GM19372 (cell line): Measurements from ENCODE around the gene NFKBIA.
"Not testable (repeated sequence)": the region's sequence is repeated elsewhere in the genome, so short reads cannot be mapped to it uniquely, and the experiment has no call there.

Experiments used
- ATAC-seq: cut with Tn5 transposase; IDR thresholded peaks from one replicate; pipeline ENCODE4 v1.9.1; 2021; ENCODE audit warnings: mild to moderate bottlenecking, low read depth, moderate library complexity; ENCODE audit not compliant: unreplicated experiment

NFKBIA gene

DNA sequence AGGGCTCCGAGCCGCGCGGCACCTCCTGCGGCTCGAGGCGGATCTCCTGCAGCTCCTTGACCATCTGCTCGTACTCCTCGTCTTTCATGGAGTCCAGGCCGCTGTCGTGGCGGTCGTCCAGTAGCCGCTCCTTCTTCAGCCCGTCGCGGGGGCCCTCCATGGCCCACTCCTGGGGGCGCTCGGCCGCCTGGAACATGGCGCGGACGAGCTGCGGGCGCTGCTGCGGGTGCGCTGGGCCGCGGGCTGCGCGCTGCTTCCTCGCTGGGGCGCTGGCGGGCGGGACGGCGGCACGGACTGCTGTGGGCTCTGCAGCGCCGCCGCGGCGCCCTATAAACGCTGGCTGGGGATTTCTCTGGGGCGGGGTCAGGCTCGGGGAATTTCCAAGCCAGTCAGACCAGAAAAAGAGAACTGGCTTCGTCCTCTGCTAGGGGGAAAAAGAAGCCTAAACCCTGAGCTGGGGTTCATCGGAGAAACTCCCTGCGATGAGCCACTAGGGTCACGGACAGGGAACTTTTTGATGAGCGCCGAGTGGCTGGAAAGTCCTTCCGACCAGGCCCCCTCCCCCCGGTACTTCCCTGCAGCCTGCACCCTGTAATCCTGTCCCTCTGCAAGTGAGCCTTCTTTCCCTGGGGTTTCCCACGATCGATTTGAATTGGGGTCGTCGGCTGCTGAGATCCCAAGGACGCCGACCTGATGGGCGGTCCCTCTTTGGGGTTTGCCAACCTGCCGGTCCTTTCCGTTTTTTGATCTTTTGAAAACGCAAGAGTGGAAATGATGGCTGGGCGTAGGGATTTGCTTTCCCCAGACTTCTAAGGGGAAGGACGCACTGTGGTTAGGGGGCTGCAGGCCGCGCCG is at the start of gene NFKBIA:
Gene NFKBIA, minus strand, starts transcription at position 301 of the 855 bp plus-strand sequence. Its CDS starts 105 bp downstream, at position 196.
- peak; percentile 49 for ATAC-seq

- ATAC-seq, result no peak
Measured at GRCh38 chr14:35446450-35446849, 41.9 kb upstream of the NFKBIA start.

DNA sequence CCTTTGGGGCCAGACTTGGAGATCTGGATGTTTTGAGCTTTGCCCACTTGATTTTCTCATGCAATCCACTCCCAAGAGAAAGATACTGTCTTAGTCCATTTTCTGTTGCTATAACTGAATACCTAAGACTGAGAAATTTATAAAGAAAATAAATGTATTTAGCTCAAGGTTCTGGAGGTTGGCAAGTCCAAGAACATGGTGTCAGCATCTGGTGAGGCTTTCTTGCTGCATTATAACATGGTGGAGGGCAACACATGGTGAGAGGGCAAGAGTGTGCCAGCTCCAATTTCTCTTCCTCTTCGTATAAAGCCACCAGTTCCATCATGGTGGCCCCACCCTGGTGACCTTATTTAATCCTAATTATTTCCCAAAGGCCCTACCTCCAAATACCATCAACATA is 39.6 kb upstream of the NFKBIA start:
- ATAC-seq, result no peak

- ATAC-seq, result no peak
Measured at GRCh38 chr14:35441160-35441559, 36.6 kb upstream of the NFKBIA start.

DNA sequence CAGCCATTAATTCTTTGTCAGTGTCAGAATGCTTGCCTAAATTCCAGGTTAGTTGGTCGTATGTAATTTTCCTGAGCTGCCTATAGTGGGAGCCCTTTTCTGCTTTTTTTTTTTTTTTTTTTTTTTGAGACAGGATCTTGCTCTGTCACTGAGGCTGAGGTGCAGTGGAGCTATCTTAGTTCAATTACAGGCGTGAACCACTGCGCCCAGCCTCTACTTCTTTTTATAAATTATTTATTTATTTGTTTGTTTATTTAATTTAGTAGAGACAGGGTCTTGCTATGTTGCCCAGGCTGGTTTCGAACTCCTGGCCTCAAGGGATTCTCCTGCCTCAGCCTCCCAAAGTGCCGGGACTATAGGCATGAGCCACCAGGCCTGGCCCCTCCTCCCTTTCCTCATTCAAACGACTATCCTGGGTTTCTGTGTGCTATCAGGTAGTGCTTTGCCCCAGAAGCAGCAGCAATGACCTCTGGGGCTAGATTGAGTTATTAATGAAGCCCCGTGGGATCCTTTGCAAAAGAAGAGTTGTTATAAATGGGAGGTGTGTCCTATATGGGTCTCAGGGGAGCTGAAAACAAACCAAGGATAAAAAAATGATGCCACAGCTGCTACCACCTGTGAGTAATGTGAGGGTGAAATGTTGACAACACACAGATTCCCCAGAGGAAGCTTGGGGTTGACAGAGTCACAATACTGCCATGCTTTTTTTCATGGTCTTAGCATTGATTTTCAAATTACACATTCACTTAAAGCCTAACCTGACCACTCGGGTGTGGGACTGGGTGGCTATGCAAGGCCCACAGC is 34.6 kb upstream of the NFKBIA start:
- no peak for ATAC-seq

GRCh38 chr14:35438492-35438891 is 33.9 kb upstream of the NFKBIA start:
- not testable (repeated sequence) for ATAC-seq

DNA sequence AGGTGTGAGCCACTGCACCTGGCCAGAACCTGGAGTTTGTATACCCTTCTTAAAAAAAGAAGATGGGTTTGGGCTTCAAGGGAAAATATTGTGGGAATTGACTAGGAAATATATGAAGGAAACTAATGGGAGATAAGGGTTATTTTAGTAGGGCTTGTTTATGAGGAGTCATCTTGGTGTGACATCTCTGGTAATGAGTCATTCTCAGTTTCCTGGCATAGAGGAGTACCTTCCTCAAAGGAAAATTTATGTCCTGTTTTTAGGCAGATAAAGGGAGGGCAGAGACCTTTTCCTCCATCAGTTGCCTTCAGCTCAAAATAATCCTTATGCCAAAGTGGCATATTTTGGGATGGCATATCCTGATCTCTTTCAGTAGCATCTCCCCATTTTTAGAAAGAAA is 30.6 kb upstream of the NFKBIA start:
- ATAC-seq, result no peak

GRCh38 chr14:35433826-35434225 is 29.3 kb upstream of the NFKBIA start:
- no peak for ATAC-seq

- ATAC-seq, result no peak
Measured at GRCh38 chr14:35430459-35431199, 26.1 kb upstream of the NFKBIA start.

- no peak for ATAC-seq
Measured at GRCh38 chr14:35429951-35430350, 25.4 kb upstream of the NFKBIA start.

- no peak for ATAC-seq
Measured at GRCh38 chr14:35425850-35426249, 21.3 kb upstream of the NFKBIA start.

DNA sequence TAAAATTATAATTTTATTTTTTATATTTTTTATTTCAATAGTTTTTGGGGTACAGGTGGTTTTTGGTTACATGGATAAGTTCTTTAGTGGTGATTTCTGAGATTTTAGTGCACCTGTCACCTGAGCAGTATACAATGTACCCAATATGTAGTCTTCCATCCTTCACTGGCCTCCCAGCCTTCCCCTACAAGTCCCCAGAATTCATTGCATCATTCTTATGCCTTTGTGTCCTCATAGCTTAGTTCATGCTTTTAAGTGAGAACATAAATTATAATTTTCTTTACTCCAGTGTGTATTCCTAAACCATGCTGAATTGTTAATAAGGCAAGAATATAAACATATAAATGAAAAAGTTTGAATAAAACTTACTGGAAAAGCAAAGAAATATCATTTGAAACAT is 19.1 kb upstream of the NFKBIA start:
- ATAC-seq, result no peak

DNA sequence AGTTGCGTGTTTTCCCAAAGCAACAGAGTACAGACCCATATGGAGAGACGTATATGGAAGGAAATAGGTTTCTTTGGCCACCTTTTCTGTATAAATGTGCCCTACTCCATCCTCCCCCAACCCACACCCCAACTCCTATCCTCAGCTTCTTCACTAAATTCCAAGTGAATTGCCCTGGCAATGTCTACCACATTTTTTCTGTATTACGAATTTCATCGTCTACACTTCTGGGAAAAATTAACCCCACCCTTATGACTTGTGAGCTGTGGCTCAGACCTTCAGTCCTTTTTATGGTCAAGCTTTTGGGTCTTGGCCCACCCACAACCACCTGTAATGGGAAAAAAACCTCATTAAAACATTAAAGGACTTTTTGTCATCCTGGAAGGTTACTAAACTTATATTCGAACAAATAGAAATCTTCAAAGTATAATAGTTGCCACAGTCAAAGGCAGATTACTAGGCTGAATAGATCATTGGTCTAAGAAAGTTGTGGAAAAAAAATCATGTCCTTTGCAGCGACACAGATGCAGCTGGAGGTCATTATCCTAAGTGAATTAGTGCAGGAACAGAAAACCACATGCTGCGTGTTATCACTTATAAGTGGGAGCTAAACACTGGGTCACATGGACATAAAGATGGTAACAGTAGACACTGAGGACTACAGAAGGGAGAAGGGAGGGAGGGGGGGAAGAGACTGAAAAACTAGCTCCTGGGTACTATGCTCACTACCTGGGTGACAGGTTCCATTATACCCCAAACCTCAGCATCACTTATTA is 15.7 kb upstream of the NFKBIA start:
- no peak for ATAC-seq

- ATAC-seq, result no peak
Measured at GRCh38 chr14:35419429-35419841, 14.9 kb upstream of the NFKBIA start.

- ATAC-seq, result no peak
Measured at GRCh38 chr14:35418093-35418492, 13.5 kb upstream of the NFKBIA start.

DNA sequence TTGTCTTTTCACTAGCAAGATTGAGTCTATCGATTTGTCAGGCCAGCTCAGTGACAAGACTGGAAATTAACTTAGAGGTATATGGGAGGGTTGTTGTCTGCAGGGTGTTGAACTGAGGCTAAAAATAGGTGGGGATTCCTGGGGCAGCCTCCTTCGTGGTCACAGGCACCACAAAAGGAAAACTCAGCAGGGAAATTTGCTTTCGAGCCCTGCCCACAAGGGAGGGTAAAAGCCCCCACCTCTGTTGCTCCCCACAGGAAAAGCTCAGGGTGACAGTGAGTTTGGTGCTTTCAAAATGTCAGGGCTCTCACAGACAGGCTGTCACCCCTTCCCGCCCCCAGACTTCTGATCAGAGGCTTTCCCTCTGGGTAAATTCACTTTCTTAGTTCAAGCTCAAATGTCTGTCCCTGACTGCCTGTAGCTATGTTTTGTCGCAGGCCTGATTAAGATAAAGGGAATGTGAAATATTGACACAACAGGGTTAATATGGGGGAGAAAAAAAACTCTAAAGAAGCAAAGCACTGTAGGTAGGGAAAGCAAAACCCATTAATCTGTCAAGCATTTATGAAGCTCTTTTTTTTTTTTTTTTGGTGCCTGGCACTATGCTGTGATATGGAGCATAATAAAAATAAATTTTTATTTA is 11.7 kb upstream of the NFKBIA start:
- peak; percentile 38 for ATAC-seq

- no peak for ATAC-seq
Measured at GRCh38 chr14:35414365-35414764, 9.8 kb upstream of the NFKBIA start.

- ATAC-seq, result no peak
Measured at GRCh38 chr14:35412272-35413056, 7.9 kb upstream of the NFKBIA start.

DNA sequence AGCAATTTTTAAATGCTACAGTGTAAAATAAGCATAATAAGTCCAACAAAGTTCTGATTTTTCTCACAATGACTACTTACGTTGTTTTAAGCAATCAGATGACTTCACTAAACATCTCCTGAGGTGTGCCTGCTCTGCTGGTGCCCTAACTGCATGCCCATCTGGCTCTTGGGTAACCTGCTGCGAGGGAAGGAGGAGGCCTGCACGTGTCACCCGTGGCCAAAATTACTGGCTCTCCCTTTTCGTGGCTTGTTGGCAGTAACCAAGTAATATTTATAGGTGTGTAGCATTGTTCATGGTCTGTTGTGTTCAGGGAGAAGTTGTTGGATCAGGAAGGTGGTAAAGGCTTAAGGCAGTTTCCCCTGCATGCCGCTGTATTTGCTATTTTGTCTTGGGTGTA is 6.3 kb upstream of the NFKBIA start:
- no peak for ATAC-seq
